CD4-positive, alpha-beta T cell (primary cell): ENCODE data around the gene VPS50. TPM values are rescaled to one million over a fixed set of nuclear protein-coding genes. Genes with fewer than 3 reads are reported as not detected.

Experiments
- ATAC-seq: fragments of 200-7000 bp; cut with Tn5 transposase; one replicate; pipeline ENCODE4 v1.10.0; 2022; ENCODE audit warnings: mild to moderate bottlenecking; ENCODE audit not compliant: poor library complexity
- CTCF ChIA-PET: fragments of 350-600 bp; sonication (Branson Sonifier 250); formaldehyde crosslinking; loops from one replicate; lab custom pipeline; 2021; ENCODE audit warnings: antibody characterized with exemption, inconsistent platforms; lab: Charles Lee
- POLR2A ChIA-PET: fragments of 350-600 bp; sonication (Branson Sonifier 250); formaldehyde crosslinking; loops from one replicate; lab custom pipeline; 2021; ENCODE audit warnings: antibody characterized with exemption, inconsistent platforms; lab: Charles Lee
- DNase-seq, 14 experiments: peaks; one replicate each; pipeline ENCODE4 v3.0.0-alpha.2; 2013 to 2020; ENCODE audit warnings: mixed read lengths in 2 of 14
- H3K27ac ChIP-seq, 2 donors: one replicate each; pipeline versions ENCODE4 v1.5.1 to v1.7.0; 2013; ENCODE audit warnings: low read length in 2 of 2, low read depth in 1 of 2, mild to moderate bottlenecking in 1 of 2
- H3K27me3 ChIP-seq, 2 experiments: 1 replicate in 1 of 2; 2 replicates in 1 of 2; pipeline versions ENCODE4 v1.6.1 to v1.7.0; 2013; ENCODE audit warnings: low read length in 2 of 2, control low read depth in 1 of 2, mild to moderate bottlenecking in 1 of 2, moderate library complexity in 1 of 2; ENCODE audit not compliant: insufficient read depth in 2 of 2, control insufficient read depth in 1 of 2
- H3K36me3 ChIP-seq: one replicate; pipeline ENCODE4 v1.6.1; 2013; ENCODE audit warnings: low read length, control low read depth; ENCODE audit not compliant: insufficient read depth
- H3K4me1 ChIP-seq: one replicate; pipeline ENCODE4 v1.6.1; 2013; ENCODE audit warnings: low read length, control low read depth; ENCODE audit not compliant: insufficient read depth
- H3K4me3 ChIP-seq: one replicate; pipeline ENCODE4 v1.5.1; 2013; ENCODE audit warnings: mild to moderate bottlenecking, low read length, moderate library complexity
- H3K9me3 ChIP-seq, 2 experiments: 1 replicate in 1 of 2; 2 replicates in 1 of 2; pipeline versions ENCODE4 v1.6.1 to v1.7.0; 2013; ENCODE audit warnings: low read length in 2 of 2, mild to moderate bottlenecking in 2 of 2, control low read depth in 1 of 2, moderate library complexity in 1 of 2; ENCODE audit not compliant: control insufficient read depth in 1 of 2, insufficient read depth in 1 of 2
- H3K27ac Mint-ChIP-seq: one replicate; pipeline ENCODE4 v1.8.0; 2020; ENCODE audit warnings: mixed read lengths
- H3K27me3 Mint-ChIP-seq: one replicate; pipeline ENCODE4 v1.8.0; 2021; ENCODE audit warnings: mixed read lengths
- H3K36me3 Mint-ChIP-seq: one replicate; pipeline ENCODE4 v1.8.0; 2021; ENCODE audit warnings: low read depth, mixed read lengths
- H3K4me1 Mint-ChIP-seq: one replicate; pipeline ENCODE4 v1.8.0; 2021; ENCODE audit warnings: low read depth, mixed read lengths
- H3K4me3 Mint-ChIP-seq: one replicate; pipeline ENCODE4 v1.8.0; 2020; ENCODE audit warnings: mild to moderate bottlenecking, mixed read lengths
- H3K9me3 Mint-ChIP-seq: one replicate; pipeline ENCODE4 v1.8.0; 2020; ENCODE audit warnings: mixed read lengths
- intact Hi-C, 2 experiments: fragments of 100-400 bp; cut with DNase I in 1 of 2; cut with micrococcal nuclease in 1 of 2; formaldehyde crosslinking; loops; one replicate each; pipeline versions ENCODE4 v1.15.1 to v1.9.0; 2023 to 2025; cut with DNase I, micrococcal nuclease
- total RNA-seq, 174 experiments: library from RNA in 2 of 174; stranded (reverse) in 2 of 174; gene quantifications; one replicate each; pipeline ENCODE4 v1.2.3 and lab custom pipeline; 2021 to 2026
- TF ChIP-seq, protein P1 (sequence below): fragments of 200-600 bp; IDR thresholded peaks from one replicate; pipeline ENCODE4 v1.8.0; 2022; ENCODE audit warnings: antibody characterized with exemption, mild to moderate bottlenecking

The VPS50 gene
- total RNA-seq, 2 experiments from 2014 or later, result 13.2 to 17.3 TPM

DNA sequence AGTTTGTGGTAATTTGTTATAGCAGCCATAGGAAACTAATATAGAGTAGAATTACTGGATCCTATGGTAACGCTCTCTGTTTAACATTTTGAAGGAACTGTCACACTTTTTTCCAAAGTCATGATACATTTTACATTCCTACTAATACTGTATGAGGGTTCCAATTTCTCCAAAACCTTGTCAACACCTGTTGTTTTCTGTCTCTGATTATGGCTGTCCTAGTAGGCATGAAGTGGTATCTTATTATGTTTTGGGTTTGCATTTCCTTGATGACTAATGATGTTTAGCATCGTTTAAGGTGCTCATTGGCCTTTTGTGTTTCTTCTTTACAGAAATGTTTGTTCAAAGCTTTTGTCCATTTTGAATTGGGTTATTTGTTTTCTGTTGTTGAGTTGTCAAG is 69.6 kb downstream of the VPS50 start:
- Mint-ChIP-seq H3K27ac (no peak overlapping the region), H3K4me1 (no peaks in the 10 kb centered on the region), H3K27me3 (no peaks in the 10 kb centered on the region), H3K36me3 (peaks cover 73% of the 10 kb centered on the region), H3K9me3 (no peaks in the 10 kb centered on the region), H3K4me3 (no peak overlapping the region)
- ATAC-seq (no peak), DNase-seq (no peak)
- no peak overlapping the region for H3K4me3 ChIP-seq
- no peak overlapping the region for H3K27ac ChIP-seq
- no peaks in the 10 kb centered on the region for H3K27me3 ChIP-seq
- CTCF ChIA-PET, result interaction anchor here (1.1 kb wide), 1 partner anchor 15 kb away, joined by 3 read pairs; no protein-coding TSS in a partner anchor
- H3K36me3 ChIP-seq, result peaks cover 12% of the 10 kb centered on the region
- no peaks in the 10 kb centered on the region for H3K9me3 ChIP-seq
- no peaks in the 10 kb centered on the region for H3K4me1 ChIP-seq
- POLR2A ChIA-PET, result no interaction called here
- intact Hi-C loops, result no loop called here
- TF ChIP-seq, protein P1, sequence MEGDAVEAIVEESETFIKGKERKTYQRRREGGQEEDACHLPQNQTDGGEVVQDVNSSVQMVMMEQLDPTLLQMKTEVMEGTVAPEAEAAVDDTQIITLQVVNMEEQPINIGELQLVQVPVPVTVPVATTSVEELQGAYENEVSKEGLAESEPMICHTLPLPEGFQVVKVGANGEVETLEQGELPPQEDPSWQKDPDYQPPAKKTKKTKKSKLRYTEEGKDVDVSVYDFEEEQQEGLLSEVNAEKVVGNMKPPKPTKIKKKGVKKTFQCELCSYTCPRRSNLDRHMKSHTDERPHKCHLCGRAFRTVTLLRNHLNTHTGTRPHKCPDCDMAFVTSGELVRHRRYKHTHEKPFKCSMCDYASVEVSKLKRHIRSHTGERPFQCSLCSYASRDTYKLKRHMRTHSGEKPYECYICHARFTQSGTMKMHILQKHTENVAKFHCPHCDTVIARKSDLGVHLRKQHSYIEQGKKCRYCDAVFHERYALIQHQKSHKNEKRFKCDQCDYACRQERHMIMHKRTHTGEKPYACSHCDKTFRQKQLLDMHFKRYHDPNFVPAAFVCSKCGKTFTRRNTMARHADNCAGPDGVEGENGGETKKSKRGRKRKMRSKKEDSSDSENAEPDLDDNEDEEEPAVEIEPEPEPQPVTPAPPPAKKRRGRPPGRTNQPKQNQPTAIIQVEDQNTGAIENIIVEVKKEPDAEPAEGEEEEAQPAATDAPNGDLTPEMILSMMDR, result no peak

DNA sequence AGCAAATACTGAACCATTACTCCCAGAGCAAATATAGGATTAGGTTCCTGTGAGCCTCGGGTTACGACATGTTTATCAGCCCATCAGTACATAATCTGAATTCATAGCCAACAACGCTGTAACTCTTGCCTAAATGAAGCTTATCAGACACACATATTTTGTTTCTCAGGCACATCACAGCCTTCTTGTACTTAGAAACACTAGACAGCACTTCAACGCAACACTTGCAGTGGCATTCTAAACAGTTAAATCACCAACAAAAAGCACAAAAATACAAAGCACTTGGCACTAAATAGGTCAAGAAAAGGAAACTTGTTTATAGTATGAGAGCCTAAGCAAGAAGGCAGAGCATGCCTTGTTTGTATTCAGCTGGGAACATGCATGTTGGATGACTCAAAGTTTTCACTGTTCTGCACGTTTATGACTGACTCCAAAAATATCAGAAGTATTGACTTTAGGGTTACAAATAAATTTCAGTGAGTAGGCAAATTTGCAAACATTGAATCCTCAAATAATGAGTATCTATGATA is 75.0 kb downstream of the VPS50 start:
- ChIA-PET POLR2A (no interaction called here), CTCF (no interaction called here)
- no peaks in the 10 kb centered on the region for H3K9me3 Mint-ChIP-seq
- no peaks in the 10 kb centered on the region for H3K27me3 ChIP-seq
- TF ChIP-seq, protein P1, result no peak
- H3K9me3 ChIP-seq, result no peaks in the 10 kb centered on the region
- H3K4me3 ChIP-seq, result no peak overlapping the region
- no peaks in the 10 kb centered on the region for H3K4me1 ChIP-seq
- H3K4me1 Mint-ChIP-seq, result no peaks in the 10 kb centered on the region
- no peak overlapping the region for H3K27ac ChIP-seq
- DNase-seq, result no peak
- peaks cover 71% of the 10 kb centered on the region for H3K36me3 Mint-ChIP-seq
- H3K36me3 ChIP-seq, result peaks cover 20% of the 10 kb centered on the region
- ATAC-seq, result no peak
- no peak overlapping the region for H3K4me3 Mint-ChIP-seq
- no peak overlapping the region for H3K27ac Mint-ChIP-seq
- no peaks in the 10 kb centered on the region for H3K27me3 Mint-ChIP-seq
- intact Hi-C loops, result no loop called here

DNA sequence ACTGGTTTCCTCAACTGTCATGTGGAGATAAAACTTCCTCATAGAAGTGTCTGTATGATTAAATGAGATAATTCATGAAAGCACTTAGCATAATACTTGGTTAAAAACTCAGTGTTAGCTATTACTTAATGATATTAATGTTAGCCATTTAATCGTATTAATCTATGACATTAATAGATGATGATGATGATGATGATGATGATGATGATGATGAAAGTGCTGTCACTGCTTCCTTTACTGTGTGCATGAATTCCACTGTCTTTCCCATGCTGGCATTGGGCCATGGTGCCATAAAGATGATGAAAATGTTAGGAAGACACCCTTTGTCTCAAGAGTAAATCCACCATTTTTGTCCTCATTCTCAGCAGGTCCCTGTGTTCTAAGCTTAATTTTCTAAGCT is 75.8 kb downstream of the VPS50 start:
- DNase-seq (no peak), ATAC-seq (no peak)
- peaks cover 71% of the 10 kb centered on the region for H3K36me3 Mint-ChIP-seq
- no peaks in the 10 kb centered on the region for H3K27me3 ChIP-seq
- H3K27me3 Mint-ChIP-seq, result no peaks in the 10 kb centered on the region
- H3K27ac Mint-ChIP-seq, result no peak overlapping the region
- intact Hi-C loops, result no loop called here
- H3K9me3 ChIP-seq, result no peaks in the 10 kb centered on the region
- H3K27ac ChIP-seq, result no peak overlapping the region
- TF ChIP-seq, protein P1, result no peak
- ChIA-PET CTCF (no interaction called here), POLR2A (no interaction called here)
- H3K4me3 ChIP-seq, result no peak overlapping the region
- H3K4me1 Mint-ChIP-seq, result no peaks in the 10 kb centered on the region
- no peak overlapping the region for H3K4me3 Mint-ChIP-seq
- no peaks in the 10 kb centered on the region for H3K4me1 ChIP-seq
- peaks cover 27% of the 10 kb centered on the region for H3K36me3 ChIP-seq
- H3K9me3 Mint-ChIP-seq, result no peaks in the 10 kb centered on the region
